Measurements from ENCODE around the gene TNFAIP3.

DNA sequence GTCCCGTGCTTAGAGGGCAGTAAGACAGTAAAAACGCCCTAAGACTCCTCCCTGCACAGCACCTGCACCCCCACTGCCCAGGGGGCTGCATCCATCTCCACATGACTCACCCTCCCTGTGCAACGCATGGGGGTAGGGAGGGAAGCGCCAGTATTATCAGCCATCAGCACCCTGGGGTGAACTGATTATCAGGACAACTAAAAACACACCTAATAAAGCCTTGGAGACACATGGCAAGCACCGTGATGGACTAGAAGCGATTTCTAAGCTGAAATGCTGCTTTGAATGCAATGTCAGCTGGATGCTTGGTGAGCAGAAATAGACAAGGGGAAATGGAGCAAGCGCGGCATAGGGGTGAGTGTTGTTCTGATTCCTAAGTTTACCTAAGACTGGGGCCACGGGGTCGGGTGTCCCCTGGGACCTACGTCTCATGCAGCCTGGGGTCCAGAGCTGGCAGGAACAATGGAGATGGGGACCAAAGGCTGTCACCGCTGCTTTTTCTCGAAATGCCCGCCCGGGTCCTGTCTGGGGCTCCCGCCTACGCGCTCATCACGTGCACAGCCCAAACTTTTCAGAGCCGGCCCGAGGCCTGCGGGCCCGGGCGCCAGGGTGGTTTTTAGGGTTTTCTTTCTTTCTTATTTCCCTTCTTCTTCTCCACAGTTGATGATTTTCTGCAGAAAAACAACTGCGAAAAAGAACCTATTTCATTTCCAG lies 702 bp upstream of the TNFAIP3 start:
- TF ChIP-seq CTCF (IDR thresholded peaks at IDR 0.05) = no peak
- no peak for TF ChIP-seq EP300 (IDR thresholded peaks at IDR 0.05)
- TF ChIP-seq POLR2AphosphoS5 (IDR thresholded peaks at IDR 0.05) = no peak

Data from esophagus muscularis mucosa (tissue), 4 donors.